Activated T-cell treated with anti-CD3 and anti-CD28 coated beads for 1 hour (primary cell): ENCODE results near the gene POTEB2.
"Not testable (repeated sequence)": the region's sequence is repeated elsewhere in the genome, so short reads cannot be mapped to it uniquely, and the experiment has no call there.

Experiments
- DNase-seq: peaks from one replicate; pipeline ENCODE4 v3.0.0-alpha.2; 2020; ENCODE audit warnings: low read depth

The POTEB2 gene

DNA sequence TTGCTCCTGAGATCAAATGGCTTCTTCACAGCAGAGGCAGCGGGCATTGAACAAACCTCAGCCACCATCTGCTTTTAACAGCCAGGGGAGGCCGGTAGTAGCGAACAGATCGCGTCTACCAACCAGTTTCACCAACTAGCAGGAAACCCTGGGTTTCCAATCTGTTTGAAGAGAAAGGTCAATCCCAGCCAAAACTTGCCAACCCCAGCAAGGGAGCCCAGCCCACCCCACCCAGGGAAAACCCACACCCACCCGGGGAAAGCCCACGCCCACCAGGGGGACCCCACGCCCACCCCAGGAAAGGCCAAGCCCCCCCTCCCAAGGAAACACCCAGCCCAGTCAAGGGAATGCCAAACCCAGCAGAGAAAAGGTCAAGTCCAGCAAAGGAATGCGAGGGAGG lies at the start of gene POTEB2:
TSS of gene POTEB2 (minus strand) at position 101 of the 400 bp plus-strand sequence. CDS start at position 68, 33 bp downstream.
- not testable (repeated sequence) for DNase-seq

DNA sequence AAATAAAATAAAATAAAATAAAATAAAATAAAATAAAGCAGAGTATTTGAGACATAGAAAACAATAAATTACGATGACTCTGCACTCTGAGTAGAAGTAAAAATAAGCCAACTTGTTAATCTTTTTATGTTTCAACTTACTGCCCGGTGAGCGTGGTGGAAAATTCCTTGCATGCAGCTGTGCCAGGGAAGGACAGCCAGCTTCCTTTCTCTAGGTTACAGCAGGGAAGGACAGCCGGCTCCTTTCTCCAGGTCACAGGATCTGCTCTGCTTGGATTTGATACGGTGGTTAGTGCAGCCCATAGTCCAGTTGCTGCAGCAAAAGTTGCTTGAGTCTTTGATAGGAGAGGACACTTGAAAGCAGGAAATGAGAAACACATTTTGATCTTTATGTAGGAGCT lies 13.8 kb upstream of the POTEB2 start:
- DNase-seq: not testable (repeated sequence)

DNA sequence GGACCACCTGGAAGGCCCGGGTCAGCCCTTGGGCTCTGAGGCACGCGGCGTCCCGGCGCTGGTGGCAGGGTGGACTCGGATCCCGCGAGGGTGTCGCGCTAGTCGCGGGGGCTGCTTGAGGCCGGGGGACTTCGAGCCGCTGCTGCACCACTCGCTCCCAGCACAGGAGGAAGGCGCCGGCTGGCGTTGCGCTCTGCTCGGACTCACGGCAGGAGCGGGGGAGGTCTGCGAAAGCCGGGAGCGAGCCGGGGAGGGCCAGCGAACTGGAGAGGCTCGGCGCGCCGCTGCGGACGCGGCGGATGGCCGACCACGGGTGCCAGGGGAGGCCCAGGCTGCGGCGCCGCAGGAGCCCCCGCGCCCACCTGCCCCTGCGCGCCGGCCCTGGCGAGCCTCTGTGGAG lies 12.3 kb upstream of the POTEB2 start:
- DNase-seq: not testable (repeated sequence)

DNA sequence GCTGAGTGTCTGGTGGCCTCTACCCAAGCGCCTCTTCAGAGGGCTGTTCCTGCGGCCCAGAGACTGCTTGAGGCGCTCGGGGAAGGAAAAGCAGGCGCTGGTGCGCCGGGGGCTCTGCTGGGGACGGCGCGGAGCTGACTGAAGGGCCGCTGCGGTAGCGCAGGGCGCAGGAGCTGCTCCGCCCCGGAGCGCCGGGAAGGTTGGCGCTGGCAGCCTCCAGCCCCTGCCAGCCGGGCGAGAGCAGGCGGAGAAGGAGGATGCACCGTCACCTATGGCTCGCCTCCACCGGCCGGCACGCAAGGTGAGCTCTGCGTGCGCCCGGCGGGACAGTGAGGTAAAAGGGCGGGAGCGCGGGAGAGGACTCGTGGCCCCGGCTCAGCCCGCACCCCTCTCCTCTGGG lies 11.7 kb upstream of the POTEB2 start:
- not testable (repeated sequence) for DNase-seq
